GM13976 (cell line): ENCODE results near the gene VN1R4.
"Not testable (repeated sequence)": the region's sequence is repeated elsewhere in the genome, so short reads cannot be mapped to it uniquely, and the experiment has no call there.

Experiments used
- DNase-seq: peaks from one replicate; pipeline ENCODE4 v3.0.0; 2012; ENCODE audit warnings: low spot score
- in situ Hi-C: fragments of 300-500 bp; cut with MboI; formaldehyde crosslinking; loops from one replicate; pipeline ENCODE4 v1.12.0; 2022; ENCODE audit warnings: low sequenced_read_pairs, mixed read lengths, inconsistent platforms; ENCODE audit not compliant: unreplicated experiment
- TF ChIP-seq, protein P1 (sequence below): IDR thresholded peaks from 2 replicates; pipeline ENCODE4 v1.5.1; 2012; ENCODE audit warnings: borderline replicate concordance, mild to moderate bottlenecking; ENCODE audit not compliant: insufficient read depth; ENCODE audit errors: extremely low read depth, missing control alignments, control extremely low read depth

Gene VN1R4, protein sequence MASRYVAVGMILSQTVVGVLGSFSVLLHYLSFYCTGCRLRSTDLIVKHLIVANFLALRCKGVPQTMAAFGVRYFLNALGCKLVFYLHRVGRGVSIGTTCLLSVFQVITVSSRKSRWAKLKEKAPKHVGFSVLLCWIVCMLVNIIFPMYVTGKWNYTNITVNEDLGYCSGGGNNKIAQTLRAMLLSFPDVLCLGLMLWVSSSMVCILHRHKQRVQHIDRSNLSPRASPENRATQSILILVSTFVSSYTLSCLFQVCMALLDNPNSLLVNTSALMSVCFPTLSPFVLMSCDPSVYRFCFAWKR

DNA sequence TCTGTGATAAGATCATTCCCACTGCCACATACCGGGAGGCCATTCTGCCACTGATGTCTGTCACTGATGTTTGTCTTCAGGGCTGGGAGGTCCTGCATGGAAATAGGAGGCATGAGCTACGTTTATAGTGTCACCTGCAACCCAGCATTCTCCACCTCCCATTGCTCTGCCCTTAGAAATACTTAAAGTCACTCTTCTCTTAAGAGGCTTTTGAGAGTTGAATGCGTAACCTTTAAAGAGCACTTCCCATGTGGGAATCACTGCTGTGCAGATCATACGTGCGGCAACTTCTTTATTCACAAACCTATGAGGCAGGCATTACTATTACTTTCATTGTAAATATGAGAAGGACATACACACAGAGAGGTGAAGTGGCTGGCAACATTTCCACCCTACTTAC lies at the start of gene VN1R4:
Gene VN1R4 (minus strand): TSS at position 101 of the 400 bp plus-strand sequence. CDS start 58 bp downstream, at position 43.
- in situ Hi-C loops, DNase-seq: not testable (repeated sequence)

DNA sequence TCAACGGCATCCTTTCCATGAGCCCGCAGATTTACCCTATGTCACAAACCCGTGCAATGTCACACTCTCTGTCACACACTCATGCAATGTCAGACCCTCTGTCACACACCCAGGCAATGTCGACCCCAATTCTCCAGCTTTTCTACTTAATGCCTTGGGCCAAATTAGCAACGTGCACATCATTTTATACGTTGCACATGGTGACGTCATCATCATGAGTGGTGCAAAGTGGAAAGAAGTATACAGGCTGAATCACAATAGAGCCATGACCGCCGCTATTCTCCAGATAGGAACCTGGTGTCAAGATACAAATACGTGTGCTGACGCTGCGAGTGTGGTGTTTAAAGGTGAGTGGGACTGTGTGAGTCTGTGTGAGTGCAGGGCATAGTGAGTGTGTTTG lies 44.4 kb upstream of the VN1R4 start:
- in situ Hi-C loops: no loop called here
- DNase-seq: no peak
- TF ChIP-seq, protein P1, sequence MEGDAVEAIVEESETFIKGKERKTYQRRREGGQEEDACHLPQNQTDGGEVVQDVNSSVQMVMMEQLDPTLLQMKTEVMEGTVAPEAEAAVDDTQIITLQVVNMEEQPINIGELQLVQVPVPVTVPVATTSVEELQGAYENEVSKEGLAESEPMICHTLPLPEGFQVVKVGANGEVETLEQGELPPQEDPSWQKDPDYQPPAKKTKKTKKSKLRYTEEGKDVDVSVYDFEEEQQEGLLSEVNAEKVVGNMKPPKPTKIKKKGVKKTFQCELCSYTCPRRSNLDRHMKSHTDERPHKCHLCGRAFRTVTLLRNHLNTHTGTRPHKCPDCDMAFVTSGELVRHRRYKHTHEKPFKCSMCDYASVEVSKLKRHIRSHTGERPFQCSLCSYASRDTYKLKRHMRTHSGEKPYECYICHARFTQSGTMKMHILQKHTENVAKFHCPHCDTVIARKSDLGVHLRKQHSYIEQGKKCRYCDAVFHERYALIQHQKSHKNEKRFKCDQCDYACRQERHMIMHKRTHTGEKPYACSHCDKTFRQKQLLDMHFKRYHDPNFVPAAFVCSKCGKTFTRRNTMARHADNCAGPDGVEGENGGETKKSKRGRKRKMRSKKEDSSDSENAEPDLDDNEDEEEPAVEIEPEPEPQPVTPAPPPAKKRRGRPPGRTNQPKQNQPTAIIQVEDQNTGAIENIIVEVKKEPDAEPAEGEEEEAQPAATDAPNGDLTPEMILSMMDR: no peak

DNA sequence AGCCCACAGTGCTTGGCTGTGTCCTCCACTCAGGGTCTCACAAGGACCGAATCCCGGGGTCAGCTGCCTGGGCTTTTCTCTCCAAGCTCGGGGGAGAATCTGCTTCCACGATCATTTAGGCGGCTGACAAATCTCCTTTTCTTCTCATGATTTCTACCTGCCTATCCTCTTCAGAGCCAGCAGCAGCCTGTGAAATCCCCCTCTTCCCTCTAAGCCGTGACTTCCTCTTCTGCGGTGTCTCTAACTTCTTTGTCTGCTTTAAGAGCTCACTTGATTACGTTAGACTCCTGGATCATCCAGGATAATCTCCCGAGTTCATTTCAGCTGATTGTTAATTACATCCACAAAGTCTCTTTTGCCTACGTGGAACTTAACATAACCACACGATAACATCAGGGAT lies 43.5 kb upstream of the VN1R4 start:
- in situ Hi-C loops: no loop called here
- TF ChIP-seq, protein P1: no peak
- no peak for DNase-seq

DNA sequence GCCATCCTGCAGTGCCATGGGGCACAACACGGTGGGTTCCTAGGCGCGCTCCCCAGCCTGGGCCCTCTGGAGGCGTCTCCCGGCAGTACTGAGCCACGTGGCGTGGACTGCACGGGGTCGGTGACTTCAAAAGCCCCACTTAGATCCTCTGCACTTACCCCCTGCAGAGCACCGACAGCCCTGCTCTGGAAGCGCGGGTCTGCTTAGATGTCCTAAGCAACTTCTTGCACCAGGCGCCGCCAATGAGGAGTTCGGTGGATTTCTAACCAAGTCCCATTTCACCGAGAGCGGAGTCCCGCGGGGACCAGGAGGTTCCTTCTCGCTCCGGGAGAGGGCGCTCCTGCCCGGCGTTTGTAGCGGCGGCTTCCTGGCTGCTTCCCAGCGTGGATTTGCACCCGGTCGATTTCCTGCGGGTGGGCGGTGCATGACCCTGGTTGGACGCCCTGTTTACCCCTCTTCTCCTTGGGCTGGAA lies 40.9 kb upstream of the VN1R4 start:
- TF ChIP-seq, protein P1: no peak
- in situ Hi-C loops: no loop called here
- no peak for DNase-seq

DNA sequence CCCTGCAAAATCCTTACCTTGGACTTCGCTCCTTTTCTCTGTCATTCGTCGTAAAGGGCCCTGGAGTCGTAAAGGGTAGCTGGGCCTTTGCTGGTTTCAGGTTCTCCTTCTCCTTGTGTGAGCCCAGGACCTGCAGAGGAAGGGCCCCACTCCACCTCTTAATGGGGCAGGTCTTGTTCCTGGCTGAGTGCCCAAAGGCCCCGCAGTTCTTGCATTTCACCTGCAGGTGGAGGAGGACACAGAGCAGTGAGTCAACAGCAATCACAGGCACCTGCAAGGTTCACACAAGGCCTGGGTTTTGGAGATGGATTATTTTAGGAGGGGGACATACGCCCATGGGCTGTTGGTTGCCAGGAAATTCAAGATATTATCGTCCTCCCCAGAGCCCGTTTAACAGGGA lies 33.8 kb upstream of the VN1R4 start:
- in situ Hi-C loops, DNase-seq: not testable (repeated sequence)

DNA sequence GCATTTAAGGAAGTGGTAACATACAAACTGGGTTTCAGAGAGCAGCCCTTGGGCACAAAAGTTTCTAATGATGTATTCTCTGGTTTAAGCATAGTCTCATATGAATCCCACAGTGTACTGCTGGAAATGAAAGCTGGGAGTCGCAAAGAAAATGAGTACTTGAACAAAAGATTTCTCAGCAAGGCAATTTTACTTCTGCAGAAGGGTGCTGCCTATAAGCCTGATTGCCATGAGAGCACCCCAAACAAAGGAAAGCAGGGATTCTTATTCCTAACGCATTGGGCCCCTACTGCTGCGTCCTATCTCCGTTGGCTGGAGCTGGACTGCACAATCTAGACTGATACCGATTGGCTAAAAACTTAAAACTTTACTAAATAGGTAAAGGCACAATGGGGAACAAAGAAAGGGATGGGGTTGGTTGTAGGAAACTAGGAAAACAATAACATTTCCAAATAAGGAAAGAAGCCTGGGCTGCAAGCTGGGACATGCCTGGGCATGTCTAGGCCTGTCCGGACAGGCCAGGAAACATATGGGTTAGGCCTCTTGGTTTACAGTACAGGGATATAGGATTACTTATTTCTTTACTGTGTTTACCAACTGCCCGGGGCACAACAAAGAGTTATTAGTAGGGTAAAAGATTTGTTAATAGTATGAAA lies 27.4 kb upstream of the VN1R4 start:
- in situ Hi-C loops: no loop called here
- TF ChIP-seq, protein P1: no peak
- no peak for DNase-seq

DNA sequence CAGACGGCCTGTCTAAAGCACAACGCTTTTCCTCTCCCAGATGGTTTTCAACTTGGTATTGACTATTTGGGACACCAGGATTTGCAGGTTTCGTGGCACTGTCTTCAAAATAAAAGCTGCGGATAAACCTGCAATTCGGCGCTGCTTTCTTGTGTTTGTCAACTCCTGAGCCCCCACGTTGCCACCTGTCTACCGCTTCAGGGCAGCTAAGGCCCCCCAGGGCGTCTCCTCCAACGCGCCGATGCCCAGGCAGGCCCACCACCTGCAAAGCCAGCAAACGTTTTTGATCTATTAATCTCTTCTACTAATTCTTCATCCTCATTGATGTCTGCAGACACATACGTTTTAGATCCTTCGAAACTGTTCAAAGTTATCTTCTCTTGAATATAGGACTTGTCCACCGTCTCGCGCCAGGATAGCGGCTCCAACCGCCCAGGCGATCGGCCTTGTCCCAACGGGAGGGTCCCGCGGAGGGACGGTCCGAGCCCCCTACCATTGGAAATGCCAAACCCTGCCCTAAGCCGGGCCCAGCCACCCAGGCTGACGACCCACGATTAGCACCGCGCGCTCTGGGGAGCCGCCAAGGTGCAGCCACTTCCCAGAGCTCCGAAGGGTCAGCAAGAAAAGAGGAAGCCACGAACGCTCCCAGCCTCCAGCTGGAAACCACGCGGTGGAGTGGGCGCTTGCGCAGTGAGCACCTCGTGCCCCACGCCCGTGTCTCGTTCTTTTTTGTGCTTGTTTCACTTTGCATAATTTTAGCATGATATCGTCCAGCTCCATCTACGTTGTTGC lies 23.4 kb upstream of the VN1R4 start:
- in situ Hi-C loops: no loop called here
- TF ChIP-seq, protein P1: no peak

More for the DNA sequence above, 23.4 kb upstream of the VN1R4 start:
- DNase-seq: no peak
